LNCaP clone FGC (cell line): Measurements from ENCODE around the gene IL36G.

ENCODE experiments used
- DNase-seq: peaks from one replicate; pipeline ENCODE4 v3.0.0-alpha.2; 2011; ENCODE audit warnings: low read depth
- H3K4me3 ChIP-seq: 2 replicates; pipeline ENCODE4 v1.5.1; 2011; ENCODE audit warnings: mild to moderate bottlenecking, low read depth, low read length, control low read depth
- TF ChIP-seq, protein P1 (sequence below): IDR thresholded peaks from 2 replicates; pipeline ENCODE4 v1.5.1; 2012; ENCODE audit warnings: mild to moderate bottlenecking; ENCODE audit not compliant: control insufficient read depth, insufficient read depth; ENCODE audit errors: extremely low read depth

IL36G gene

GRCh38 chr2:112994648-112995047, 16.8 kb downstream of the IL36G start:
- no peak for DNase-seq
- TF ChIP-seq, protein P1, sequence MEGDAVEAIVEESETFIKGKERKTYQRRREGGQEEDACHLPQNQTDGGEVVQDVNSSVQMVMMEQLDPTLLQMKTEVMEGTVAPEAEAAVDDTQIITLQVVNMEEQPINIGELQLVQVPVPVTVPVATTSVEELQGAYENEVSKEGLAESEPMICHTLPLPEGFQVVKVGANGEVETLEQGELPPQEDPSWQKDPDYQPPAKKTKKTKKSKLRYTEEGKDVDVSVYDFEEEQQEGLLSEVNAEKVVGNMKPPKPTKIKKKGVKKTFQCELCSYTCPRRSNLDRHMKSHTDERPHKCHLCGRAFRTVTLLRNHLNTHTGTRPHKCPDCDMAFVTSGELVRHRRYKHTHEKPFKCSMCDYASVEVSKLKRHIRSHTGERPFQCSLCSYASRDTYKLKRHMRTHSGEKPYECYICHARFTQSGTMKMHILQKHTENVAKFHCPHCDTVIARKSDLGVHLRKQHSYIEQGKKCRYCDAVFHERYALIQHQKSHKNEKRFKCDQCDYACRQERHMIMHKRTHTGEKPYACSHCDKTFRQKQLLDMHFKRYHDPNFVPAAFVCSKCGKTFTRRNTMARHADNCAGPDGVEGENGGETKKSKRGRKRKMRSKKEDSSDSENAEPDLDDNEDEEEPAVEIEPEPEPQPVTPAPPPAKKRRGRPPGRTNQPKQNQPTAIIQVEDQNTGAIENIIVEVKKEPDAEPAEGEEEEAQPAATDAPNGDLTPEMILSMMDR = no peak
- no peak overlapping the region for H3K4me3 ChIP-seq

- DNase-seq = no peak
- no peak overlapping the region for H3K4me3 ChIP-seq
- TF ChIP-seq, protein P1 = no peak
These were observed 17.6 kb downstream of the IL36G start for GRCh38 chr2:112995346-112995920.

GRCh38 chr2:112996635-112997034, 18.8 kb downstream of the IL36G start:
- TF ChIP-seq, protein P1 = no peak
- H3K4me3 ChIP-seq = no peak overlapping the region
- no peak for DNase-seq

GRCh38 chr2:112997151-112997550, 19.3 kb downstream of the IL36G start:
- H3K4me3 ChIP-seq = no peak overlapping the region
- no peak for DNase-seq
- TF ChIP-seq, protein P1 = no peak

DNA sequence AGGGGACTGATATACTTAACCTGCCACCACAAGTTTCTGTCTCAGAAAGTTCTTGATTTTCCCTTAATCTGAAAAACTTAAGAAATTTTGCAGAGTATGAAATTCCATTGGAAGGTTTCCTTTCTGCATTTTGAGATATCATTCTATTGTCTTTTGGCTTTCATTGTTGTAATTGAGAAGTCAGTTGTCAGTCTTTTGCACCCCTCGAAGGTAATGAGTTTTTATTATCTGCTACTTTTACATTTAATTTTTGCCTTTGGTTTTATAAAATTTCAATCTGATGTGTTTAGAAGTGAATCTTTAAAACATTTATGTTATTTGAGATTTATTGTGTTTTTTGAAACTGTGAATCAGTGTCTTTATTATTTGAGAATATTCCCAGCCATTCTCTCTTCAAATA, 22.6 kb downstream of the IL36G start:
- no peak overlapping the region for H3K4me3 ChIP-seq
- no peak for DNase-seq
- TF ChIP-seq, protein P1 = no peak

- TF ChIP-seq, protein P1 = no peak
- no peak overlapping the region for H3K4me3 ChIP-seq
- DNase-seq = no peak
These were observed 24.9 kb downstream of the IL36G start for GRCh38 chr2:113002677-113003076.

DNA sequence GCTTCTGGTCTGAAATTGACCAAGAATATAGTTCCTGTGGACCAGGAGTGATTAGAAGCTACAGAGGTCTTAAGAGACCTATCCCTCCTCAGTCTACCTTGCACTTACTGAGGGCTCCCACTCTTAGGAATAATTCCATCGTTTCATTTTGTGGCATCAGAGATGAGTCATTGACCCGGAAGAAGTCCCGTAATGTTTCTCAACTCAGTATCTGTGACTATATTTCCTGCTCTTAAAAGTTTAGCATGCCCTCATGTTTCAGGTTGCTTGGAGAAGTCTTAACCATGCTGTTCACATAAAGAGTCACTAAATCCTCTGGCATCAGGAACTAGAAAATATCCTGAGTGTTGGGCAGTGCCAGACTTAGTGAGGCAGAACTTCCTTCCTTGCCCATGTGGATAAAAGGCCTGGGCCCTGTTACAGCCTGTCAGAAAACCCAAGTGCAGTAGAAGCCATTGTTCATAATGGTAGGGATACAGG, 27.3 kb downstream of the IL36G start, which contains the start of gene IL36A:
IL36A (plus strand) TSS at position 430 of the 480 bp plus-strand sequence. CDS start 413 bp downstream, outside the sequence.
- TF ChIP-seq, protein P1 = no peak
- no peak for DNase-seq
- no peak within 1 kb of the TSS for H3K4me3 ChIP-seq
